HEK293 (cell line): ENCODE measurements around the gene RBM20.

Experiments
- CTCF ChIA-PET: fragments of 350-600 bp; formaldehyde crosslinking; extraction: SDS; loops from one replicate; lab custom pipeline; 2021; ENCODE audit warnings: antibody characterized with exemption; lab: Yijun Ruan, JAX
- POLR2A ChIA-PET: fragments of 300-600 bp; formaldehyde crosslinking; extraction: SDS; loops from one replicate; lab custom pipeline; 2020; ENCODE audit warnings: antibody characterized with exemption, inconsistent platforms; lab: Yijun Ruan, JAX
- H3K27ac ChIP-seq: fragments of 200-500 bp; sonication (Bioruptor generic); 2 replicates; pipeline ENCODE4 v1.5.1; 2014; ENCODE audit warnings: low read depth, low read length, control low read depth, inconsistent platforms; ENCODE audit errors: extremely low read depth
- H3K36me3 ChIP-seq, 2 experiments: fragments of 200-500 bp in 1 of 2; sonication (Bioruptor generic) in 1 of 2; 1 replicate in 1 of 2; 2 replicates in 1 of 2; pipeline ENCODE4 v1.5.1; 2014 to 2017; ENCODE audit warnings: inconsistent platforms in 2 of 2, low read length in 2 of 2; ENCODE audit not compliant: control insufficient read depth in 2 of 2, insufficient read depth in 1 of 2
- H3K4me1 ChIP-seq: fragments of 200-500 bp; sonication (Bioruptor generic); 2 replicates; pipeline ENCODE4 v1.5.1; 2014; ENCODE audit warnings: mild to moderate bottlenecking, low read length, inconsistent platforms; ENCODE audit not compliant: control insufficient read depth, insufficient read depth
- H3K4me3 ChIP-seq: 2 replicates; pipeline ENCODE4 v1.5.1; 2011; ENCODE audit warnings: low read depth, mild to moderate bottlenecking, control low read depth, low read length, moderate library complexity
- H3K9me3 ChIP-seq: fragments of 200-500 bp; sonication (Bioruptor generic); 2 replicates; pipeline ENCODE4 v1.5.1; 2014; ENCODE audit warnings: low read depth, low read length, inconsistent platforms; ENCODE audit not compliant: control insufficient read depth, insufficient read depth
- FEZF1 ChIP-seq: fragments of 450-650 bp; formaldehyde crosslinking; IDR thresholded peaks from 2 replicates; pipeline ENCODE4 v1.5.1; 2016; ENCODE audit warnings: missing biosample characterization, missing genetic modification characterization
- HOXD13 ChIP-seq: sonication (generic); formaldehyde crosslinking; IDR thresholded peaks from 2 replicates; pipeline ENCODE4 v1.8.0; 2022; ENCODE audit warnings: missing genetic modification reagents, borderline replicate concordance
- IKZF3 ChIP-seq: fragments of 450-650 bp; IDR thresholded peaks from 2 replicates; pipeline ENCODE4 v1.5.0; 2018; ENCODE audit warnings: missing biosample characterization, mild to moderate bottlenecking, missing genetic modification characterization, moderate library complexity
- MZF1 ChIP-seq: fragments of 450-650 bp; formaldehyde crosslinking; IDR thresholded peaks from 2 replicates; pipeline ENCODE4 v1.5.1; 2017; ENCODE audit warnings: missing biosample characterization, missing genetic modification characterization, borderline replicate concordance
- PRDM1 ChIP-seq: fragments of 450-650 bp; formaldehyde crosslinking; IDR thresholded peaks from 2 replicates; pipeline ENCODE4; 2016; ENCODE audit warnings: missing biosample characterization, missing genetic modification characterization
- ZEB2 ChIP-seq: fragments of 450-650 bp; formaldehyde crosslinking; IDR thresholded peaks from 2 replicates; pipeline ENCODE4 v1.5.1; 2016; ENCODE audit warnings: missing biosample characterization, missing genetic modification characterization
- ZNF23 ChIP-seq: fragments of 450-650 bp; formaldehyde crosslinking; IDR thresholded peaks from 2 replicates; pipeline ENCODE4 v1.5.1; 2016; ENCODE audit warnings: missing biosample characterization, missing genetic modification characterization, borderline replicate concordance
- ZNF24 ChIP-seq: fragments of 450-650 bp; formaldehyde crosslinking; IDR thresholded peaks from 2 replicates; pipeline ENCODE4 v1.5.1; 2016; ENCODE audit warnings: missing biosample characterization, missing genetic modification characterization
- ZNF335 ChIP-seq: fragments of 450-650 bp; formaldehyde crosslinking; conservative IDR thresholded peaks from 2 replicates; pipeline ENCODE4 v1.5.1; 2016; ENCODE audit warnings: missing biosample characterization, missing genetic modification characterization
- ZNF530 ChIP-seq: fragments of 450-650 bp; formaldehyde crosslinking; IDR thresholded peaks from 2 replicates; pipeline ENCODE4 v1.5.1; 2016; ENCODE audit warnings: low read depth, missing biosample characterization, missing genetic modification characterization
- ZNF600 ChIP-seq: fragments of 450-650 bp; formaldehyde crosslinking; IDR thresholded peaks from 2 replicates; pipeline ENCODE4 v1.5.1; 2016; ENCODE audit warnings: missing biosample characterization, missing genetic modification characterization
- ZNF623 ChIP-seq: fragments of 450-650 bp; formaldehyde crosslinking; IDR thresholded peaks from 2 replicates; pipeline ENCODE4 v1.5.1; 2016; ENCODE audit warnings: missing biosample characterization, missing genetic modification characterization
- ZNF658 ChIP-seq: fragments of 450-650 bp; formaldehyde crosslinking; IDR thresholded peaks from 2 replicates; pipeline ENCODE4; 2016; ENCODE audit warnings: missing biosample characterization, missing genetic modification characterization
- ZNF670 ChIP-seq: fragments of 450-650 bp; formaldehyde crosslinking; IDR thresholded peaks from 2 replicates; pipeline ENCODE4 v1.5.1; 2016; ENCODE audit warnings: missing biosample characterization, missing genetic modification characterization, low read depth
- TF ChIP-seq, protein P1 (sequence below): fragments of 450-650 bp; formaldehyde crosslinking; IDR thresholded peaks from 2 replicates; pipeline ENCODE4 v1.5.1; 2016; ENCODE audit warnings: missing biosample characterization, missing genetic modification characterization
- TF ChIP-seq, protein P2 (sequence below): fragments of 450-650 bp; formaldehyde crosslinking; IDR thresholded peaks from 2 replicates; pipeline ENCODE4 v1.5.1; 2016; ENCODE audit warnings: missing biosample characterization, missing genetic modification characterization, borderline replicate concordance
- TF ChIP-seq, protein P3 (sequence below): fragments of 450-650 bp; formaldehyde crosslinking; IDR thresholded peaks from 2 replicates; pipeline ENCODE4 v1.5.1; 2016; ENCODE audit warnings: missing biosample characterization, missing genetic modification characterization
- TF ChIP-seq, protein P4 (sequence below): fragments of 450-650 bp; formaldehyde crosslinking; IDR thresholded peaks from 2 replicates; pipeline ENCODE4 v1.5.1; 2016; ENCODE audit warnings: missing biosample characterization, missing genetic modification characterization
- TF ChIP-seq, protein P5 (sequence below): fragments of 450-650 bp; formaldehyde crosslinking; IDR thresholded peaks from 2 replicates; pipeline ENCODE4 v1.5.1; 2017; ENCODE audit warnings: missing biosample characterization, missing genetic modification characterization
- TF ChIP-seq, protein P6 (sequence below): fragments of 450-650 bp; formaldehyde crosslinking; IDR thresholded peaks from 2 replicates; pipeline ENCODE4 v1.5.1; 2016; ENCODE audit warnings: missing biosample characterization, missing genetic modification characterization

RBM20 gene

DNA sequence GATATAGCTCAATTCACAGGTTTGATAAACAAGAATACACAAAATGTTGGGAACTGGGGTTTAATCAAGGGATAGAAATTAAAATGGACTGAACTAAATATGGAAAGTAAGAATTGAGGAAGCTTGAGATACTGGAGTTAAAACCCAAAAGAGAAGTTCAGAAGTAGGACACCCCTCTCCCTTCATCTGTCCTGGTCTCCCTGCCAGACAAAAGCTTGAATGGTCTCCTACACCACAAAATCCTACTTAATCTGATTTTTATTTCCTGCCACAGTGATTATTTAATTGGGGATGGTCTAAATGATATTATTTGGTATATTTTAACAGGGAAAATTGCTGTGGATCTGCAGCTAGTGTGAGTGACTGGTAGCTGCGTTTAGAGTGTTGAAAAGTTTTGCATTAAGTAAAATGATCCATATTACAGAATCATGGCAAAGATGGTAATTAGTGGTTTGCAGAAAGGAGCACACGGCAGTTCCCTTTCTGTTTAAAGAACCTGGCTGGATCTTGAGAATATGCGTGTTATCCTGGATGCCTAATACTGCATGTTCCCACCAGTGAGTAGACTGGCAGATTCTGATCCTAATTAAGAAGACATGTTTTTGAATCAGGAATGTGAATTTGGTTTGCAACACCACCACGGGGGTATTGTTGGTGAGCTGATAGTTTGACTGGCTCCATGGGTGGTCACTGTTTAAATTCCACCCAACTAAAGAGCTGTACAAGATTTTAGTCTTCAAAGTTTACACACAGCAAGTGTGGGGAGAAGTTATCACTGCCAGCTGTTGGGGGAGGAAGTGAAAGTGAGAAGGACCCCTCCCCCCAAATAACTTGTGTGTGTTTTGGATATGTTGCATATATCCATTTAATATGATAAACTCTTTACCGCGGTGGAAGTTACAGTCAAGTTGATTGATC, 5.5 kb downstream of the RBM20 start (continued):
- TF ChIP-seq, protein P1, sequence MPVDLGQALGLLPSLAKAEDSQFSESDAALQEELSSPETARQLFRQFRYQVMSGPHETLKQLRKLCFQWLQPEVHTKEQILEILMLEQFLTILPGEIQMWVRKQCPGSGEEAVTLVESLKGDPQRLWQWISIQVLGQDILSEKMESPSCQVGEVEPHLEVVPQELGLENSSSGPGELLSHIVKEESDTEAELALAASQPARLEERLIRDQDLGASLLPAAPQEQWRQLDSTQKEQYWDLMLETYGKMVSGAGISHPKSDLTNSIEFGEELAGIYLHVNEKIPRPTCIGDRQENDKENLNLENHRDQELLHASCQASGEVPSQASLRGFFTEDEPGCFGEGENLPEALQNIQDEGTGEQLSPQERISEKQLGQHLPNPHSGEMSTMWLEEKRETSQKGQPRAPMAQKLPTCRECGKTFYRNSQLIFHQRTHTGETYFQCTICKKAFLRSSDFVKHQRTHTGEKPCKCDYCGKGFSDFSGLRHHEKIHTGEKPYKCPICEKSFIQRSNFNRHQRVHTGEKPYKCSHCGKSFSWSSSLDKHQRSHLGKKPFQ (tag by site-specific recombination), result peak; percentile 47; the same call in 1 of the 2 replicates
- TF ChIP-seq ZNF600 (tag by site-specific recombination), result peak; percentile 47; the same call in 1 of the 2 replicates

DNA sequence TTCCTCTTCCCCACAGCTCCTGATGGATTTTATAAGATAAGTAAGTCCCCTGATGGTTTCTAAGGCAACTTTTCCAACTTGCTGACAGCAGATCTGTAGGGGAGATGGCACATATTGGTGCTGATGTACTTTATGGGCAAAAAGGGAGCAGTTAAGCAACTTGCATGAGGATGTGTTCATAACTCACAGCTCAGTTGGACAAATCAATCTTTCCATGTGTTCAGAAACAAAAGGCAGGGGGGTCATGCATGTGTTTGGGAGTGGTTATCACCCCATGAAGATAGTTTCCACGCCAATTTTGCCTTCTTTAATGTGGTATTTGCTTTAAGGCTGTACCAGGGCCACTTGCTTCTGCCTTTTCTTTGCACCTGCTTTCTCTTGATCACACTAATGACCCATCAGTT, 6.1 kb downstream of the RBM20 start:
- no peak overlapping the region for H3K4me3 ChIP-seq
- no peaks in the 10 kb centered on the region for H3K9me3 ChIP-seq
- H3K36me3 ChIP-seq, result no peaks in the 10 kb centered on the region
- ChIA-PET POLR2A (interaction anchor here (1.2 kb wide), 1 partner anchor 269 kb away, joined by 3 read pairs; the partner anchor contains the start of gene SHOC2), CTCF (interaction anchor here (0.9 to 3.4 kb wide), 4 partner anchors 8 to 57 kb away, joined by 3 to 24 read pairs (median 4); no protein-coding TSS in a partner anchor)
- peaks cover 53% of the 10 kb centered on the region for H3K4me1 ChIP-seq
- peak overlapping the region; percentile 10; the same call in 1 of the 2 replicates for H3K27ac ChIP-seq
- TF ChIP-seq IKZF3 (tag by site-specific recombination), result 0 out of 2 replicates have a peak, but pooled peaks have one; percentile 14
- TF ChIP-seq, protein P2, sequence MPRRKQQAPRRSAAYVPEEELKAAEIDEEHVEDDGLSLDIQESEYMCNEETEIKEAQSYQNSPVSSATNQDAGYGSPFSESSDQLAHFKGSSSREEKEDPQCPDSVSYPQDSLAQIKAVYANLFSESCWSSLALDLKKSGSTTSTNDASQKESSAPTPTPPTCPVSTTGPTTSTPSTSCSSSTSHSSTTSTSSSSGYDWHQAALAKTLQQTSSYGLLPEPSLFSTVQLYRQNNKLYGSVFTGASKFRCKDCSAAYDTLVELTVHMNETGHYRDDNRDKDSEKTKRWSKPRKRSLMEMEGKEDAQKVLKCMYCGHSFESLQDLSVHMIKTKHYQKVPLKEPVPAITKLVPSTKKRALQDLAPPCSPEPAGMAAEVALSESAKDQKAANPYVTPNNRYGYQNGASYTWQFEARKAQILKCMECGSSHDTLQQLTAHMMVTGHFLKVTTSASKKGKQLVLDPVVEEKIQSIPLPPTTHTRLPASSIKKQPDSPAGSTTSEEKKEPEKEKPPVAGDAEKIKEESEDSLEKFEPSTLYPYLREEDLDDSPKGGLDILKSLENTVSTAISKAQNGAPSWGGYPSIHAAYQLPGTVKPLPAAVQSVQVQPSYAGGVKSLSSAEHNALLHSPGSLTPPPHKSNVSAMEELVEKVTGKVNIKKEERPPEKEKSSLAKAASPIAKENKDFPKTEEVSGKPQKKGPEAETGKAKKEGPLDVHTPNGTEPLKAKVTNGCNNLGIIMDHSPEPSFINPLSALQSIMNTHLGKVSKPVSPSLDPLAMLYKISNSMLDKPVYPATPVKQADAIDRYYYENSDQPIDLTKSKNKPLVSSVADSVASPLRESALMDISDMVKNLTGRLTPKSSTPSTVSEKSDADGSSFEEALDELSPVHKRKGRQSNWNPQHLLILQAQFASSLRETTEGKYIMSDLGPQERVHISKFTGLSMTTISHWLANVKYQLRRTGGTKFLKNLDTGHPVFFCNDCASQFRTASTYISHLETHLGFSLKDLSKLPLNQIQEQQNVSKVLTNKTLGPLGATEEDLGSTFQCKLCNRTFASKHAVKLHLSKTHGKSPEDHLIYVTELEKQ (tag by site-specific recombination), result no peak
- TF ChIP-seq FEZF1 (tag by site-specific recombination), result peak; percentile 94
- no peak for TF ChIP-seq ZNF335 (tag by site-specific recombination)
- TF ChIP-seq ZNF23 (tag by site-specific recombination), result no peak
- TF ChIP-seq, protein P3, sequence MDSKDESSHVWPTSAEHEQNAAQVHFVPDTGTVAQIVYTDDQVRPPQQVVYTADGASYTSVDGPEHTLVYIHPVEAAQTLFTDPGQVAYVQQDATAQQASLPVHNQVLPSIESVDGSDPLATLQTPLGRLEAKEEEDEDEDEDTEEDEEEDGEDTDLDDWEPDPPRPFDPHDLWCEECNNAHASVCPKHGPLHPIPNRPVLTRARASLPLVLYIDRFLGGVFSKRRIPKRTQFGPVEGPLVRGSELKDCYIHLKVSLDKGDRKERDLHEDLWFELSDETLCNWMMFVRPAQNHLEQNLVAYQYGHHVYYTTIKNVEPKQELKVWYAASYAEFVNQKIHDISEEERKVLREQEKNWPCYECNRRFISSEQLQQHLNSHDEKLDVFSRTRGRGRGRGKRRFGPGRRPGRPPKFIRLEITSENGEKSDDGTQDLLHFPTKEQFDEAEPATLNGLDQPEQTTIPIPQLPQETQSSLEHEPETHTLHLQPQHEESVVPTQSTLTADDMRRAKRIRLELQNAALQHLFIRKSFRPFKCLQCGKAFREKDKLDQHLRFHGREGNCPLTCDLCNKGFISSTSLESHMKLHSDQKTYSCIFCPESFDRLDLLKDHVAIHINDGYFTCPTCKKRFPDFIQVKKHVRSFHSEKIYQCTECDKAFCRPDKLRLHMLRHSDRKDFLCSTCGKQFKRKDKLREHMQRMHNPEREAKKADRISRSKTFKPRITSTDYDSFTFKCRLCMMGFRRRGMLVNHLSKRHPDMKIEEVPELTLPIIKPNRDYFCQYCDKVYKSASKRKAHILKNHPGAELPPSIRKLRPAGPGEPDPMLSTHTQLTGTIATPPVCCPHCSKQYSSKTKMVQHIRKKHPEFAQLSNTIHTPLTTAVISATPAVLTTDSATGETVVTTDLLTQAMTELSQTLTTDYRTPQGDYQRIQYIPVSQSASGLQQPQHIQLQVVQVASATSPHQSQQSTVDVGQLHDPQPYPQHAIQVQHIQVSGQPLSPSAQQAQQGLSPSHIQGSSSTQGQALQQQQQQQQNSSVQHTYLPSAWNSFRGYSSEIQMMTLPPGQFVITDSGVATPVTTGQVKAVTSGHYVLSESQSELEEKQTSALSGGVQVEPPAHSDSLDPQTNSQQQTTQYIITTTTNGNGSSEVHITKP (tag by site-specific recombination), result peak; percentile 3; the same call in 1 of the 2 replicates
- TF ChIP-seq, protein P4, sequence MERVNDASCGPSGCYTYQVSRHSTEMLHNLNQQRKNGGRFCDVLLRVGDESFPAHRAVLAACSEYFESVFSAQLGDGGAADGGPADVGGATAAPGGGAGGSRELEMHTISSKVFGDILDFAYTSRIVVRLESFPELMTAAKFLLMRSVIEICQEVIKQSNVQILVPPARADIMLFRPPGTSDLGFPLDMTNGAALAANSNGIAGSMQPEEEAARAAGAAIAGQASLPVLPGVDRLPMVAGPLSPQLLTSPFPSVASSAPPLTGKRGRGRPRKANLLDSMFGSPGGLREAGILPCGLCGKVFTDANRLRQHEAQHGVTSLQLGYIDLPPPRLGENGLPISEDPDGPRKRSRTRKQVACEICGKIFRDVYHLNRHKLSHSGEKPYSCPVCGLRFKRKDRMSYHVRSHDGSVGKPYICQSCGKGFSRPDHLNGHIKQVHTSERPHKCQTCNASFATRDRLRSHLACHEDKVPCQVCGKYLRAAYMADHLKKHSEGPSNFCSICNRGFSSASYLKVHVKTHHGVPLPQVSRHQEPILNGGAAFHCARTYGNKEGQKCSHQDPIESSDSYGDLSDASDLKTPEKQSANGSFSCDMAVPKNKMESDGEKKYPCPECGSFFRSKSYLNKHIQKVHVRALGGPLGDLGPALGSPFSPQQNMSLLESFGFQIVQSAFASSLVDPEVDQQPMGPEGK (tag by site-specific recombination), result no peak
- TF ChIP-seq ZNF670 (tag by site-specific recombination), result no peak
- TF ChIP-seq, protein P5, sequence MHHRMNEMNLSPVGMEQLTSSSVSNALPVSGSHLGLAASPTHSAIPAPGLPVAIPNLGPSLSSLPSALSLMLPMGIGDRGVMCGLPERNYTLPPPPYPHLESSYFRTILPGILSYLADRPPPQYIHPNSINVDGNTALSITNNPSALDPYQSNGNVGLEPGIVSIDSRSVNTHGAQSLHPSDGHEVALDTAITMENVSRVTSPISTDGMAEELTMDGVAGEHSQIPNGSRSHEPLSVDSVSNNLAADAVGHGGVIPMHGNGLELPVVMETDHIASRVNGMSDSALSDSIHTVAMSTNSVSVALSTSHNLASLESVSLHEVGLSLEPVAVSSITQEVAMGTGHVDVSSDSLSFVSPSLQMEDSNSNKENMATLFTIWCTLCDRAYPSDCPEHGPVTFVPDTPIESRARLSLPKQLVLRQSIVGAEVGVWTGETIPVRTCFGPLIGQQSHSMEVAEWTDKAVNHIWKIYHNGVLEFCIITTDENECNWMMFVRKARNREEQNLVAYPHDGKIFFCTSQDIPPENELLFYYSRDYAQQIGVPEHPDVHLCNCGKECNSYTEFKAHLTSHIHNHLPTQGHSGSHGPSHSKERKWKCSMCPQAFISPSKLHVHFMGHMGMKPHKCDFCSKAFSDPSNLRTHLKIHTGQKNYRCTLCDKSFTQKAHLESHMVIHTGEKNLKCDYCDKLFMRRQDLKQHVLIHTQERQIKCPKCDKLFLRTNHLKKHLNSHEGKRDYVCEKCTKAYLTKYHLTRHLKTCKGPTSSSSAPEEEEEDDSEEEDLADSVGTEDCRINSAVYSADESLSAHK, result peak; percentile 40
- 0 out of 2 replicates have a peak, but pooled peaks have one; percentile 21 for TF ChIP-seq ZEB2 (tag by site-specific recombination)
- no peak for TF ChIP-seq ZNF658 (tag by site-specific recombination)
- TF ChIP-seq, protein P6, sequence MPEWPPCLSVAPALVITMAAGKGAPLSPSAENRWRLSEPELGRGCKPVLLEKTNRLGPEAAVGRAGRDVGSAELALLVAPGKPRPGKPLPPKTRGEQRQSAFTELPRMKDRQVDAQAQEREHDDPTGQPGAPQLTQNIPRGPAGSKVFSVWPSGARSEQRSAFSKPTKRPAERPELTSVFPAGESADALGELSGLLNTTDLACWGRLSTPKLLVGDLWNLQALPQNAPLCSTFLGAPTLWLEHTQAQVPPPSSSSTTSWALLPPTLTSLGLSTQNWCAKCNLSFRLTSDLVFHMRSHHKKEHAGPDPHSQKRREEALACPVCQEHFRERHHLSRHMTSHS, result no peak
- no peak for TF ChIP-seq HOXD13
- TF ChIP-seq ZNF623 (tag by site-specific recombination), result no peak
- no peak for TF ChIP-seq ZNF24
- no peak for TF ChIP-seq PRDM1 (tag by site-specific recombination)
- no peak for TF ChIP-seq MZF1 (tag by site-specific recombination)
- no peak for TF ChIP-seq ZNF530 (tag by site-specific recombination)
